ENCODE data around the gene RMDN3. TPM values are rescaled to one million over a fixed set of nuclear protein-coding genes. Genes with fewer than 3 reads are reported as not detected.

Gene RMDN3
- polyA plus RNA-seq (ENCODE audit: insufficient read length in 10 of 10) = 10 to 100 TPM; 17.4 to 26.7 (median 22.2) TPM
- long read RNA-seq, donor 1, partial matches to known transcripts = 0 of 2 reads
- long read RNA-seq, donor 1, other reads (novel, unspliced or antisense) = 0 of 2 reads
- long read RNA-seq, donor 2, partial matches to known transcripts = 0 of 3 reads
- long read RNA-seq, donor 2, other reads (novel, unspliced or antisense) = 0 of 3 reads
- long read RNA-seq, donor 3 = 0 reads
- long read RNA-seq, donor 4 = 0 reads
- long read RNA-seq, donor 5, transcript RMDN3-202 (13 exons, 2,251 nt) = major isoform, 6 of 7 reads
- long read RNA-seq, donor 5, partial matches to known transcripts = 0 of 7 reads
- long read RNA-seq, donor 5, other reads (novel, unspliced or antisense) = 0 of 7 reads
- long read RNA-seq, donor 6, partial matches to known transcripts = 0 of 3 reads
- long read RNA-seq, donor 6, other reads (novel, unspliced or antisense) = 0 of 3 reads
- long read RNA-seq, donor 7, partial matches to known transcripts = 0 of 4 reads
- long read RNA-seq, donor 7, other reads (novel, unspliced or antisense) = 0 of 4 reads
- long read RNA-seq, donor 8, partial matches to known transcripts = 0 of 5 reads
- long read RNA-seq, donor 8, other reads (novel, unspliced or antisense) = 0 of 5 reads
- long read RNA-seq, donor 9 = 0 reads

GRCh38 chr15:40754883-40755811, at the start of gene RMDN3:
Gene RMDN3, minus strand, starts transcription at chr15:40755254. Its CDS starts 471 bp downstream, at chr15:40754783.
- peak; percentile 95 to 99 (median 98) for DNase-seq

- no peak for DNase-seq
Measured at GRCh38 chr15:40803688-40804087, 48.6 kb upstream of the RMDN3 start.

GRCh38 chr15:40803076-40803475, 48.0 kb upstream of the RMDN3 start:
- DNase-seq = no peak

GRCh38 chr15:40799523-40799922, 44.5 kb upstream of the RMDN3 start:
- no peak for DNase-seq

- DNase-seq = no peak
Measured at GRCh38 chr15:40796512-40796911, 41.5 kb upstream of the RMDN3 start.

GRCh38 chr15:40796041-40796440, 41.0 kb upstream of the RMDN3 start:
- DNase-seq = no peak

- peak in 1 of 3 donors; percentile 78 for DNase-seq
Measured at GRCh38 chr15:40793216-40793989, 38.3 kb upstream of the RMDN3 start.

- no peak for DNase-seq
Measured at GRCh38 chr15:40792394-40792793, 37.3 kb upstream of the RMDN3 start.

GRCh38 chr15:40790718-40791117, 35.7 kb upstream of the RMDN3 start:
- no peak for DNase-seq

GRCh38 chr15:40789999-40790398, 34.9 kb upstream of the RMDN3 start:
- DNase-seq = no peak

- DNase-seq = no peak
Measured at GRCh38 chr15:40789119-40789518, 34.1 kb upstream of the RMDN3 start.

GRCh38 chr15:40787991-40788390, 32.9 kb upstream of the RMDN3 start:
- no peak for DNase-seq

- no peak for DNase-seq
Measured at GRCh38 chr15:40787344-40787841, 32.3 kb upstream of the RMDN3 start.

GRCh38 chr15:40785814-40786213, 30.8 kb upstream of the RMDN3 start:
- no peak for DNase-seq

- no peak for DNase-seq
Measured at GRCh38 chr15:40785164-40785563, 30.1 kb upstream of the RMDN3 start.

- DNase-seq = no peak
Measured at GRCh38 chr15:40782609-40783227, 27.7 kb upstream of the RMDN3 start.

- no peak for DNase-seq
Measured at GRCh38 chr15:40776537-40777141, 21.6 kb upstream of the RMDN3 start.

- no peak for DNase-seq
Measured at GRCh38 chr15:40775740-40776536, 20.9 kb upstream of the RMDN3 start.

- DNase-seq = no peak
Measured at GRCh38 chr15:40775007-40775406, 20.0 kb upstream of the RMDN3 start.
